ENCODE measurements around the gene CLIP4.

CLIP4 gene

GRCh38 chr2:29070526-29070925 lies 44.7 kb upstream of the CLIP4 start:
- no peak overlapping the region for H3K27ac ChIP-seq
- no peaks in the 10 kb centered on the region for H4K20me1 ChIP-seq (ENCODE audit: insufficient read depth)
- H3K4me1 ChIP-seq (ENCODE audit: low read depth, poor library complexity, severe bottlenecking), result no peaks in the 10 kb centered on the region
- H3K27me3 ChIP-seq (ENCODE audit: insufficient read depth, low read depth), result no peaks in the 10 kb centered on the region
- no peak overlapping the region for H3K4me2 ChIP-seq
- no peaks in the 10 kb centered on the region for H3K79me2 ChIP-seq (ENCODE audit: insufficient read depth, low read depth)
- H3K36me3 ChIP-seq (ENCODE audit: insufficient read depth), result no peaks in the 10 kb centered on the region
- no peak for TF ChIP-seq CTCF (conservative IDR thresholded peaks at IDR 0.05; ENCODE audit: low read depth, low read length)
- no peak overlapping the region for H3K4me3 ChIP-seq (IDR thresholded peaks at IDR 0.05; ENCODE audit: insufficient read depth, low read depth, low read length)
- no peak overlapping the region for H3K9ac ChIP-seq
- no peak overlapping the region for H2AFZ ChIP-seq (ENCODE audit: low read depth)

GRCh38 chr2:29071032-29071975 lies 43.9 kb upstream of the CLIP4 start:
- H3K4me2 ChIP-seq, result no peak overlapping the region
- H3K79me2 ChIP-seq (ENCODE audit: insufficient read depth, low read depth), result no peaks in the 10 kb centered on the region
- TF ChIP-seq CTCF (conservative IDR thresholded peaks at IDR 0.05; ENCODE audit: low read depth, low read length), result no peak
- no peak overlapping the region for H3K27ac ChIP-seq
- H3K4me1 ChIP-seq (ENCODE audit: low read depth, poor library complexity, severe bottlenecking), result no peaks in the 10 kb centered on the region
- H3K36me3 ChIP-seq (ENCODE audit: insufficient read depth), result no peaks in the 10 kb centered on the region
- H3K27me3 ChIP-seq (ENCODE audit: insufficient read depth, low read depth), result no peaks in the 10 kb centered on the region
- no peak overlapping the region for H2AFZ ChIP-seq (ENCODE audit: low read depth)
- no peaks in the 10 kb centered on the region for H4K20me1 ChIP-seq (ENCODE audit: insufficient read depth)
- no peak overlapping the region for H3K9ac ChIP-seq
- no peak overlapping the region for H3K4me3 ChIP-seq (IDR thresholded peaks at IDR 0.05; ENCODE audit: insufficient read depth, low read depth, low read length)

- Histone ChIP-seq H3K79me2 (ENCODE audit: insufficient read depth, low read depth) (no peaks in the 10 kb centered on the region), H4K20me1 (ENCODE audit: insufficient read depth) (no peaks in the 10 kb centered on the region), H3K4me2 (no peak overlapping the region), H3K27me3 (ENCODE audit: insufficient read depth, low read depth) (no peaks in the 10 kb centered on the region), H3K27ac (no peak overlapping the region), H3K9ac (no peak overlapping the region), H3K4me1 (ENCODE audit: low read depth, poor library complexity, severe bottlenecking) (no peaks in the 10 kb centered on the region), H3K36me3 (ENCODE audit: insufficient read depth) (no peaks in the 10 kb centered on the region), H3K4me3 (IDR thresholded peaks at IDR 0.05; ENCODE audit: insufficient read depth, low read depth, low read length) (no peak overlapping the region), H2AFZ (ENCODE audit: low read depth) (no peak overlapping the region)
- no peak for TF ChIP-seq CTCF (conservative IDR thresholded peaks at IDR 0.05; ENCODE audit: low read depth, low read length)
These were observed 43.0 kb upstream of the CLIP4 start for GRCh38 chr2:29072251-29072650.

- no peak overlapping the region for H3K4me3 ChIP-seq (IDR thresholded peaks at IDR 0.05; ENCODE audit: insufficient read depth, low read depth, low read length)
- no peaks in the 10 kb centered on the region for H3K4me1 ChIP-seq (ENCODE audit: low read depth, poor library complexity, severe bottlenecking)
- no peak overlapping the region for H2AFZ ChIP-seq (ENCODE audit: low read depth)
- H4K20me1 ChIP-seq (ENCODE audit: insufficient read depth), result no peaks in the 10 kb centered on the region
- H3K9ac ChIP-seq, result no peak overlapping the region
- H3K27ac ChIP-seq, result no peak overlapping the region
- no peaks in the 10 kb centered on the region for H3K27me3 ChIP-seq (ENCODE audit: insufficient read depth, low read depth)
- H3K79me2 ChIP-seq (ENCODE audit: insufficient read depth, low read depth), result no peaks in the 10 kb centered on the region
- H3K36me3 ChIP-seq (ENCODE audit: insufficient read depth), result no peaks in the 10 kb centered on the region
- no peak for TF ChIP-seq CTCF (conservative IDR thresholded peaks at IDR 0.05; ENCODE audit: low read depth, low read length)
- H3K4me2 ChIP-seq, result no peak overlapping the region
These were observed 42.1 kb upstream of the CLIP4 start for GRCh38 chr2:29072971-29073725.

All from KMS-11 (cell line).